Activated CD8-positive, alpha-beta memory T cell treated with anti-CD3 and anti-CD28 coated beads, Interleukin-2, amount 10 ng/mL, durations not matched to agents 7 days and 5 days (primary cell): ENCODE measurements around the gene PTPRN2. TPM values are rescaled to one million over a fixed set of nuclear protein-coding genes. Genes with fewer than 3 reads are reported as not detected.

Experiments used
- ATAC-seq: fragments of 150-1000 bp; cut with Tn5 transposase; one replicate; pipeline ENCODE4 v1.10.0; 2021; ENCODE audit warnings: moderate library complexity
- CTCF ChIA-PET: fragments of 350-600 bp; sonication (Branson Sonifier 250); formaldehyde crosslinking; loops from one replicate; lab custom pipeline; 2021; ENCODE audit warnings: antibody characterized with exemption; lab: Charles Lee
- DNase-seq: peaks from one replicate; pipeline ENCODE4 v3.0.0-alpha.2; 2020
- H3K27ac Mint-ChIP-seq: one replicate; pipeline ENCODE4 v1.8.0; 2021; ENCODE audit warnings: mild to moderate bottlenecking, mixed read lengths
- H3K27me3 Mint-ChIP-seq: one replicate; pipeline ENCODE4 v1.8.0; 2021; ENCODE audit warnings: mixed read lengths
- H3K36me3 Mint-ChIP-seq: one replicate; pipeline ENCODE4 v1.8.0; 2021; ENCODE audit warnings: mild to moderate bottlenecking, mixed read lengths
- H3K4me1 Mint-ChIP-seq: one replicate; pipeline ENCODE4 v1.8.0; 2021; ENCODE audit warnings: mixed read lengths
- H3K4me3 Mint-ChIP-seq: one replicate; pipeline ENCODE4 v1.8.0; 2021; ENCODE audit warnings: mild to moderate bottlenecking, moderate library complexity, mixed read lengths
- H3K9me3 Mint-ChIP-seq: one replicate; pipeline ENCODE4 v1.8.0; 2022; ENCODE audit warnings: low read depth, mixed read lengths
- total RNA-seq, 2 experiments: library from RNA; stranded (reverse); gene quantifications; one replicate each; pipeline ENCODE4 v1.2.3, GENCODE V29; 2021

PTPRN2 gene
- total RNA-seq, 2 experiments from 2014 or later = 3.2 to 5.7 TPM

- no peak overlapping the region for H3K4me3 Mint-ChIP-seq
- DNase-seq = no peak
- ATAC-seq = no peak
- no peaks in the 10 kb centered on the region for H3K27me3 Mint-ChIP-seq
- CTCF ChIA-PET = no interaction called here
- no peak overlapping the region for H3K27ac Mint-ChIP-seq
- H3K36me3 Mint-ChIP-seq = no peaks in the 10 kb centered on the region
- H3K4me1 Mint-ChIP-seq = no peaks in the 10 kb centered on the region
- H3K9me3 Mint-ChIP-seq = peaks cover 21% of the 10 kb centered on the region
Observed at GRCh38 chr7:157769526-157770215, 818.0 kb downstream of the PTPRN2 start.

- DNase-seq (no peak), ATAC-seq (no peak)
- H3K4me3 Mint-ChIP-seq = no peak overlapping the region
- H3K27me3 Mint-ChIP-seq = no peaks in the 10 kb centered on the region
- no peak overlapping the region for H3K27ac Mint-ChIP-seq
- H3K4me1 Mint-ChIP-seq = no peaks in the 10 kb centered on the region
- CTCF ChIA-PET = no interaction called here
- no peaks in the 10 kb centered on the region for H3K36me3 Mint-ChIP-seq
- peaks cover 21% of the 10 kb centered on the region for H3K9me3 Mint-ChIP-seq
Observed at GRCh38 chr7:157769086-157769485, 818.5 kb downstream of the PTPRN2 start.

GRCh38 chr7:157768198-157768597 lies 819.4 kb downstream of the PTPRN2 start:
- CTCF ChIA-PET = no interaction called here
- ATAC-seq = no peak
- DNase-seq = no peak
- H3K36me3 Mint-ChIP-seq = no peaks in the 10 kb centered on the region
- H3K4me1 Mint-ChIP-seq = no peaks in the 10 kb centered on the region
- H3K9me3 Mint-ChIP-seq = peaks cover 21% of the 10 kb centered on the region
- H3K4me3 Mint-ChIP-seq = no peak overlapping the region
- H3K27me3 Mint-ChIP-seq = no peaks in the 10 kb centered on the region
- no peak overlapping the region for H3K27ac Mint-ChIP-seq

- Mint-ChIP-seq H3K4me3 (no peak overlapping the region), H3K27me3 (no peaks in the 10 kb centered on the region), H3K36me3 (no peaks in the 10 kb centered on the region), H3K9me3 (peaks cover 21% of the 10 kb centered on the region), H3K4me1 (no peaks in the 10 kb centered on the region), H3K27ac (no peak overlapping the region)
- ATAC-seq (no peak), DNase-seq (no peak)
- CTCF ChIA-PET = no interaction called here
Observed at GRCh38 chr7:157767506-157768197, 820.0 kb downstream of the PTPRN2 start.

GRCh38 chr7:157766098-157766497 lies 821.5 kb downstream of the PTPRN2 start:
- Mint-ChIP-seq H3K4me3 (no peak overlapping the region), H3K4me1 (no peaks in the 10 kb centered on the region), H3K27me3 (no peaks in the 10 kb centered on the region), H3K9me3 (peaks cover 14% of the 10 kb centered on the region), H3K27ac (no peak overlapping the region), H3K36me3 (no peaks in the 10 kb centered on the region)
- CTCF ChIA-PET = no interaction called here
- no peak for ATAC-seq
- no peak for DNase-seq

- CTCF ChIA-PET = no interaction called here
- ATAC-seq (no peak), DNase-seq (no peak)
- H3K4me1 Mint-ChIP-seq = peaks cover 4% of the 10 kb centered on the region
- H3K36me3 Mint-ChIP-seq = no peaks in the 10 kb centered on the region
- no peak overlapping the region for H3K27ac Mint-ChIP-seq
- no peaks in the 10 kb centered on the region for H3K27me3 Mint-ChIP-seq
- H3K9me3 Mint-ChIP-seq = peaks cover 14% of the 10 kb centered on the region
- H3K4me3 Mint-ChIP-seq = no peak overlapping the region
Observed at GRCh38 chr7:157764946-157765537, 822.6 kb downstream of the PTPRN2 start.

- peaks cover 14% of the 10 kb centered on the region for H3K9me3 Mint-ChIP-seq
- DNase-seq (no peak), ATAC-seq (no peak)
- no peak overlapping the region for H3K27ac Mint-ChIP-seq
- no peaks in the 10 kb centered on the region for H3K36me3 Mint-ChIP-seq
- CTCF ChIA-PET = no interaction called here
- no peaks in the 10 kb centered on the region for H3K27me3 Mint-ChIP-seq
- H3K4me3 Mint-ChIP-seq = no peak overlapping the region
- peaks cover 5% of the 10 kb centered on the region for H3K4me1 Mint-ChIP-seq
Observed at GRCh38 chr7:157764193-157764592, 823.4 kb downstream of the PTPRN2 start.

- ATAC-seq = no peak
- CTCF ChIA-PET = no interaction called here
- Mint-ChIP-seq H3K4me1 (peaks cover 5% of the 10 kb centered on the region), H3K9me3 (peaks cover 14% of the 10 kb centered on the region), H3K4me3 (no peak overlapping the region), H3K36me3 (no peaks in the 10 kb centered on the region), H3K27ac (no peak overlapping the region), H3K27me3 (no peaks in the 10 kb centered on the region)
- DNase-seq = no peak
Observed at GRCh38 chr7:157763279-157764000, 824.2 kb downstream of the PTPRN2 start.

- DNase-seq (no peak), ATAC-seq (no peak)
- CTCF ChIA-PET = no interaction called here
Observed at GRCh38 chr7:157762824-157763223, 824.8 kb downstream of the PTPRN2 start.

GRCh38 chr7:157760004-157760730 lies 827.5 kb downstream of the PTPRN2 start:
- CTCF ChIA-PET = no interaction called here
- H3K27ac Mint-ChIP-seq = no peak overlapping the region
- H3K9me3 Mint-ChIP-seq = peaks cover 4% of the 10 kb centered on the region
- no peak for DNase-seq
- no peak for ATAC-seq
- no peak overlapping the region for H3K4me3 Mint-ChIP-seq
- H3K27me3 Mint-ChIP-seq = no peaks in the 10 kb centered on the region
- H3K36me3 Mint-ChIP-seq = no peaks in the 10 kb centered on the region
- peaks cover 5% of the 10 kb centered on the region for H3K4me1 Mint-ChIP-seq

More at GRCh38 chr7:157762824-157763223, 824.8 kb downstream of the PTPRN2 start:
- Mint-ChIP-seq H3K27me3 (no peaks in the 10 kb centered on the region), H3K4me3 (no peak overlapping the region), H3K9me3 (peaks cover 14% of the 10 kb centered on the region), H3K4me1 (peaks cover 5% of the 10 kb centered on the region), H3K36me3 (no peaks in the 10 kb centered on the region), H3K27ac (no peak overlapping the region)

- Mint-ChIP-seq H3K9me3 (no peaks in the 10 kb centered on the region), H3K4me3 (no peak overlapping the region), H3K27ac (no peak overlapping the region), H3K4me1 (peaks cover 5% of the 10 kb centered on the region), H3K27me3 (no peaks in the 10 kb centered on the region), H3K36me3 (no peaks in the 10 kb centered on the region)
- DNase-seq (no peak), ATAC-seq (no peak)
- CTCF ChIA-PET = no interaction called here
Observed at GRCh38 chr7:157759246-157759805, 828.3 kb downstream of the PTPRN2 start.

- ATAC-seq (no peak), DNase-seq (no peak)
- CTCF ChIA-PET = no interaction called here
- Mint-ChIP-seq H3K9me3 (no peaks in the 10 kb centered on the region), H3K4me3 (no peak overlapping the region), H3K27me3 (no peaks in the 10 kb centered on the region), H3K27ac (no peak overlapping the region), H3K4me1 (peaks cover 5% of the 10 kb centered on the region), H3K36me3 (no peaks in the 10 kb centered on the region)
Observed at GRCh38 chr7:157758468-157759245, 829.0 kb downstream of the PTPRN2 start.
